SH-SY5Y (cell line): ENCODE measurements around the gene BRME1.

Experiments
- GATA2 ChIP-seq: IDR thresholded peaks from 2 replicates; pipeline ENCODE4 v1.6.1; 2011; ENCODE audit warnings: mild to moderate bottlenecking, low read depth, low read length
- GATA3 ChIP-seq: IDR thresholded peaks from 2 replicates; pipeline ENCODE4 v1.6.1; 2011; ENCODE audit warnings: low read depth, mild to moderate bottlenecking, low read length, moderate library complexity

DNA sequence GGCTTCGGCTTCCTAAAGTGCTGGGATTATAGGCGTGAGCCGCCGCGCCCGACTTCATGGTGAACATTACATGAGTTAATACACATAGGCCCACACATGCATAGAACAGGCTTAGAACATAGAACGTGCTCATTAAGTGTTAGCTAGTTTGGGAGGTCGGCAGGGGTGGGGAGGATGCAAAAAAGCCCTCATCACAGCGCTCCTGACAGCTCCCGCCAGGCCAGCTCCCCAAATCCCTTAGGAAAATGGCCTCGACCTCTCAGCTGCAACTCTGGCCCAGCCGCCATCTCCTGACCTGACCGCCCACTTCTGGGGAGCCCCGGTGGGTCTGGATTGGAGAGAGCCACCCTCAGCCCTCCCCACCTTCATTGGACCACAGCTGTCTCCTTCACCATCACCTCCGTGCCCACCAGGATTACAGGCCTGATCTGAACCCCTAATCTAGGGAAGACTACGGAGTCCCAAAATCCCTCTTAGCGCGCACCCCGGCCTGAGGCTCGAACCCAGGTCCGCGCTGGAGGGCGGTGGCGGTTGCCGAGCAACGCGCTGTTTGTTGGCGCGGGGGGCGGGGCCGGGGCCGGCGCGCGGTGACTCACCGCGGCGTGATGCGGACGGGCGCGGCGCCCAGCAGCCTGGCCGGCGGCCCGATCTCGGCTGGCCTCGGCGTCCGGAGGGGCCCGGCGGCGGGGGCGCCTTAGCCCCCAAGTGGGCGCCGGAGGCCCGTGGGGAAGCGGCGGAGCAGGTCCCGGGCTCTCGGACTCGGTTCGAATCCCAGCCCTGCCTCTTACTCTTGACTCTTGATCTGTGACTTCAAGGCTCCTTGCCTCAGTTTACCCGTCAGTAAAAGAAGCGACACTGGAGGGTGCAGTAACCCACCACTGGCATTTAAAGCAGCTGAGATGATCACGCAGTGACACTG, 55.7 kb downstream of the BRME1 start:
- no peak for TF ChIP-seq GATA3
- TF ChIP-seq GATA2, result no peak
